ENCODE measurements around the gene FNDC3A. TPM values are rescaled to one million over a fixed set of nuclear protein-coding genes. Genes with fewer than 3 reads are reported as not detected.

Gene FNDC3A
- polyA plus RNA-seq, 1 experiment, result 82.1 TPM

DNA sequence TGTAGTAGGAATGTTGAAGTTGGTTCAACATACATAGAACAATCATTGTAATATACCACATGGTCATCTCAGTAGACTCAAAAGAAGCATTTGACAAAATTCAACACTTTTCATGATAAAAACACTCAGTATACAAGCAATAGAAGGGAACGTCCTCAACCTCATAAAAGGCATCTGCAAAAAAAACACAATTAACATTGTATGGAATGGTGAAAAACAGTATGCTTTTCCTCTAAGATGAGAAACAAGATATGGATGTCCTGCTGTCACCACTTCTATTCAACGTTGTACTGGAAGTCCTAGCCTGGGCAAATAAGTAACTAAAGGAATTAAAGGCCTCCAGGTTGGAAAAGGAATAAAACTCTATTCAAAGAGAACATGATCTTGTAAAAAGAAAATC, 54.5 kb downstream of the FNDC3A start:
- Histone ChIP-seq H3K27me3 (ENCODE audit: control insufficient read depth, insufficient read depth, low read length) (no peaks in the 10 kb centered on the region), H3K9me3 (ENCODE audit: control insufficient read depth, insufficient read depth, low read length) (no peaks in the 10 kb centered on the region), H3K27ac (ENCODE audit: low read depth, low read length) (no peak overlapping the region), H3K4me3 (ENCODE audit: low read depth, low read length) (no peak overlapping the region)
- CTCF ChIA-PET, result no interaction called here
- DNase-seq (ENCODE audit: low read depth, low spot score), result no peak
- POLR2A ChIA-PET, result no interaction called here
- TF ChIP-seq, protein P1, sequence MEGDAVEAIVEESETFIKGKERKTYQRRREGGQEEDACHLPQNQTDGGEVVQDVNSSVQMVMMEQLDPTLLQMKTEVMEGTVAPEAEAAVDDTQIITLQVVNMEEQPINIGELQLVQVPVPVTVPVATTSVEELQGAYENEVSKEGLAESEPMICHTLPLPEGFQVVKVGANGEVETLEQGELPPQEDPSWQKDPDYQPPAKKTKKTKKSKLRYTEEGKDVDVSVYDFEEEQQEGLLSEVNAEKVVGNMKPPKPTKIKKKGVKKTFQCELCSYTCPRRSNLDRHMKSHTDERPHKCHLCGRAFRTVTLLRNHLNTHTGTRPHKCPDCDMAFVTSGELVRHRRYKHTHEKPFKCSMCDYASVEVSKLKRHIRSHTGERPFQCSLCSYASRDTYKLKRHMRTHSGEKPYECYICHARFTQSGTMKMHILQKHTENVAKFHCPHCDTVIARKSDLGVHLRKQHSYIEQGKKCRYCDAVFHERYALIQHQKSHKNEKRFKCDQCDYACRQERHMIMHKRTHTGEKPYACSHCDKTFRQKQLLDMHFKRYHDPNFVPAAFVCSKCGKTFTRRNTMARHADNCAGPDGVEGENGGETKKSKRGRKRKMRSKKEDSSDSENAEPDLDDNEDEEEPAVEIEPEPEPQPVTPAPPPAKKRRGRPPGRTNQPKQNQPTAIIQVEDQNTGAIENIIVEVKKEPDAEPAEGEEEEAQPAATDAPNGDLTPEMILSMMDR (IDR thresholded peaks at IDR 0.05; ENCODE audit: low read depth, low read length), result no peak

DNA sequence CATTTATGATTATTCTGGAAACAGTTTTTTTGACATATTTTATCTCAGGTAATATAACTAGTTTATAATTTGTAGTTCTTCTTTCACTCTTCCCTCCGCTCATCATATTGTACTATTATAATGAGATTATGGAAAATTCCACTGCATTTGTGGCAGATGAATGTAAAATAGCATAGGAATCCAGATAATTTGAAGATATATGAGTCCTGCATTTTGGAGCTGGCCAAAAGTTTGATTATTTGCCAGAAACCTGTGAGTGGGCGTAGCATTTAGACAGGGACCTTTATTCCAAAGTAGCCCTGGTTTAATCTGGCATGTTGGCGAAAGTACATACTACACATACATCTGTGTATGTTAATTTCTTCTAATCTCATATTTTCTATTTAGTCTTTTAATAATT, 65.2 kb downstream of the FNDC3A start:
- Histone ChIP-seq H3K9me3 (ENCODE audit: control insufficient read depth, insufficient read depth, low read length) (no peaks in the 10 kb centered on the region), H3K27ac (ENCODE audit: low read depth, low read length) (no peak overlapping the region), H3K4me3 (ENCODE audit: low read depth, low read length) (no peak overlapping the region), H3K27me3 (ENCODE audit: control insufficient read depth, insufficient read depth, low read length) (no peaks in the 10 kb centered on the region)
- no peak for DNase-seq (ENCODE audit: low read depth, low spot score)
- TF ChIP-seq, protein P1 (IDR thresholded peaks at IDR 0.05; ENCODE audit: low read depth, low read length), result no peak
- ChIA-PET POLR2A (no interaction called here), CTCF (no interaction called here)

DNA sequence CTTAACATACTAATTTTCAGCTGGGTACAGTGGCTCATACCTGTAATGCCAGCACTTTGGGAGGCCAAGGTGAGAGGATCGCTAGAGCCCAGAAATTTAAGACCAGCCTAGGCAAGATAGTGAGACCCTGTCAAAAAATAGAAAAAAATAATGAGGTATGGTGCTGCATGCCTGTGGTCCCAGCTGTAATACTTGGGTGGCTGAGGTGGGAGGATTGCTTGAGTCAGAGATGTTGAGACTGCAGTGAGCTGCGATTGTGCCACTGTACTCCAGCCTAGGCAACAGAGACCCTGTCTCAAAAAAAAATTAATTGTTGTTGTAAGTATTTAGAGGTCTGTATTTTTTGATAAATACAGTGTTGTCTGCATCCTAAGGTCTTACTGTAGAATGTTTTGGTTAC, 66.8 kb downstream of the FNDC3A start:
- no peak for DNase-seq (ENCODE audit: low read depth, low spot score)
- ChIA-PET CTCF (no interaction called here), POLR2A (no interaction called here)
- TF ChIP-seq, protein P1 (IDR thresholded peaks at IDR 0.05; ENCODE audit: low read depth, low read length), result no peak
- Histone ChIP-seq H3K4me3 (ENCODE audit: low read depth, low read length) (no peak overlapping the region), H3K27ac (ENCODE audit: low read depth, low read length) (no peak overlapping the region), H3K9me3 (ENCODE audit: control insufficient read depth, insufficient read depth, low read length) (no peaks in the 10 kb centered on the region), H3K27me3 (ENCODE audit: control insufficient read depth, insufficient read depth, low read length) (no peaks in the 10 kb centered on the region)

DNA sequence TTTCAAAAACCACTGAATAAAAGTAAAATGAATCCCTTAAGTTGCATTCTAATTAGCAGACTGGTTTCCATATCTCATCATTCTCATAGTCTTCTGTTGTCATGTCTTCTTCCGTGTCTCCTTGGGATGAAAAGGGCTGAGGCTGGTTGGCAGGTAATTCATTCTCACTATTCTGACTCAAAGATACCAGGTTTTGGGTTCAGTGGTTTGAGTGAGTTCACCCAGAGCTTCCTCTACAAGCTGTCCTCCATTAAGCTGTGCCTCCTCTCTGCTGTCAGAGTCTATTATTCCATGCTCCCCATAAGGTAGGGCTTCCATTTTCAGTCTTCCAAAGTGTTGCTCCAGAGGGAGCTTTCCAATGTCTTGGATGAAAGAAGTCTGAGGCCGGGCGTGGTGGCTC, 68.3 kb downstream of the FNDC3A start:
- no peaks in the 10 kb centered on the region for H3K9me3 ChIP-seq (ENCODE audit: control insufficient read depth, insufficient read depth, low read length)
- no peak overlapping the region for H3K27ac ChIP-seq (ENCODE audit: low read depth, low read length)
- H3K27me3 ChIP-seq (ENCODE audit: control insufficient read depth, insufficient read depth, low read length), result no peaks in the 10 kb centered on the region
- POLR2A ChIA-PET, result no interaction called here
- DNase-seq (ENCODE audit: low read depth, low spot score), result no peak
- CTCF ChIA-PET, result no interaction called here
- TF ChIP-seq, protein P1 (IDR thresholded peaks at IDR 0.05; ENCODE audit: low read depth, low read length), result no peak
- H3K4me3 ChIP-seq (ENCODE audit: low read depth, low read length), result no peak overlapping the region

DNA sequence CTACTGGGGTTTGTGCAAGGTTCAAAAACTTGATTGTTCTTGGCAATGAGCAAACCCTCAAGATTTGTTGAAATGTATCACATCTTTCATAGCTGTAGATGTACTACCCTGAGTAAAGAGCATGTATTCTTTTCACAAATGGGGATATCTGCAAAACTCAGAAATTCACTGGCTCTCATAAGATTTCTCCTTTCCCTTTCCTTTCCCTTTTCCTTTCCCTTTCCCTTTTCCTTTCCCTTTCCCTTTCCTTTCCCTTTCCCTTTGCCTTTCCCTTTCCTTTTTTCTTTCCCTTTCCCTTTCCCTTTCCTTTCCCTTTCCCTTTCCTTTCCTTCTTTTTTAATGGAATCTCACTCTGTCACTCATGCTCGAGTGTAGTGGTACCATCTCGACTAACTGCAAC, 69.1 kb downstream of the FNDC3A start:
- TF ChIP-seq, protein P1 (IDR thresholded peaks at IDR 0.05; ENCODE audit: low read depth, low read length), result no peak
- Histone ChIP-seq H3K27me3 (ENCODE audit: control insufficient read depth, insufficient read depth, low read length) (no peaks in the 10 kb centered on the region), H3K4me3 (ENCODE audit: low read depth, low read length) (no peak overlapping the region), H3K9me3 (ENCODE audit: control insufficient read depth, insufficient read depth, low read length) (no peaks in the 10 kb centered on the region), H3K27ac (ENCODE audit: low read depth, low read length) (no peak overlapping the region)
- POLR2A ChIA-PET, result no interaction called here
- no peak for DNase-seq (ENCODE audit: low read depth, low spot score)
- CTCF ChIA-PET, result no interaction called here

All from AG04450 (cell line).